Cardiac ventricle fibroblast (primary cell): Measurements from ENCODE around the gene ENO2. TPM values are rescaled to one million over a fixed set of nuclear protein-coding genes. Genes with fewer than 3 reads are reported as not detected.

Experiments
- total RNA-seq: library from RNA; depleted of rRNA; stranded (reverse); fragments of >200 nt; gene quantifications from 2 replicates; pipeline ENCODE4 v1.2.3, GENCODE V29; 2015

The ENO2 gene
- total RNA-seq: 11.4 and 13.7 TPM in 2 replicates

GRCh38 chr12:6914246-6914946 is at the start of gene ENO2:
TSS of gene ENO2 (plus strand) at chr12:6914580. CDS start at chr12:6915833, 1,253 bp downstream.

GRCh38 chr12:6867413-6868210 is 46.8 kb upstream of the ENO2 start, which contains the start of gene TPI1:
TSS of gene TPI1 (plus strand) at chr12:6867531. CDS start at chr12:6867567, 36 bp downstream.

GRCh38 chr12:6873094-6874014 is 41.0 kb upstream of the ENO2 start, which contains the start of gene SPSB2:
TSS of gene SPSB2 (minus strand) at chr12:6873303. CDS start at chr12:6872901, 402 bp downstream.

GRCh38 chr12:6904280-6905276 is 9.8 kb upstream of the ENO2 start, which contains the start of gene LRRC23:
TSS of gene LRRC23 (plus strand) at chr12:6904822. CDS start at chr12:6905634, 812 bp downstream.

GRCh38 chr12:6927379-6928021 is 13.1 kb downstream of the ENO2 start, which contains the start of gene ATN1:
TSS of gene ATN1 (plus strand) at chr12:6927959. CDS start at chr12:6934002, 6,043 bp downstream.

GRCh38 chr12:6943722-6944380 is 29.5 kb downstream of the ENO2 start, which contains the start of the genes C12orf57 and RNU7-1:
TSS of gene C12orf57 (plus strand) at chr12:6944022. CDS start at chr12:6944122, 100 bp downstream.
TSS of gene RNU7-1 (plus strand) at chr12:6943816.

GRCh38 chr12:6950811-6951540 is 36.6 kb downstream of the ENO2 start, which contains the start of gene PTPN6:
TSS of gene PTPN6 (plus strand) at chr12:6951356. CDS start at chr12:6951513, 157 bp downstream.

Other genes starting within 250 kb of the ENO2 start
- 20.0 and 20.5 TPM in 2 replicates for gene ZNF384, start 225.2 kb upstream of the ENO2 start, total RNA-seq
- gene PIANP, start 213.8 kb upstream of the ENO2 start, total RNA-seq: not detected in 2 replicates
- gene COPS7A, start 190.5 kb upstream of the ENO2 start, total RNA-seq: 74.9 and 87.5 TPM in 2 replicates
- 124 and 127 TPM in 2 replicates for gene MLF2, start 161.4 kb upstream of the ENO2 start, total RNA-seq
- gene PTMS, start 148.2 kb upstream of the ENO2 start, total RNA-seq: 203 and 226 TPM in 2 replicates
- gene LAG3, start 142.1 kb upstream of the ENO2 start, total RNA-seq: 0.06 and 0.10 TPM in 2 replicates
- gene CD4, start 125.1 kb upstream of the ENO2 start, total RNA-seq: 0.49 and 0.75 TPM in 2 replicates
- gene GPR162, start 92.8 kb upstream of the ENO2 start, total RNA-seq: 1.0 and 2.2 TPM in 2 replicates
- 66.9 and 86.2 TPM in 2 replicates for gene P3H3, start 86.2 kb upstream of the ENO2 start, total RNA-seq
- 0.20 and 2.4 TPM in 2 replicates for gene GNB3, start 73.7 kb upstream of the ENO2 start, total RNA-seq
- 0.88 and 1.8 TPM in 2 replicates for gene CDCA3, start 63.3 kb upstream of the ENO2 start, total RNA-seq
- gene USP5, start 62.4 kb upstream of the ENO2 start, total RNA-seq: 43.2 and 48.2 TPM in 2 replicates
- gene TPI1, start 47.0 kb upstream of the ENO2 start, total RNA-seq: 800 and 891 TPM in 2 replicates
- 8.2 and 8.3 TPM in 2 replicates for gene SPSB2, start 41.3 kb upstream of the ENO2 start, total RNA-seq
- 7.3 and 16.7 TPM in 2 replicates for gene LRRC23, start 9.8 kb upstream of the ENO2 start, total RNA-seq
- 74.3 and 74.9 TPM in 2 replicates for gene ATN1, start 13.4 kb downstream of the ENO2 start, total RNA-seq
- not detected in 2 replicates for gene RNU7-1, start 29.2 kb downstream of the ENO2 start, total RNA-seq
- 335 and 341 TPM in 2 replicates for gene C12orf57, start 29.4 kb downstream of the ENO2 start, total RNA-seq
- gene PTPN6, start 36.8 kb downstream of the ENO2 start, total RNA-seq: 0.20 TPM in 1 of 2 replicates, not detected in the other
- 189 and 216 TPM in 2 replicates for gene PHB2, start 56.1 kb downstream of the ENO2 start, total RNA-seq
- gene EMG1, start 56.3 kb downstream of the ENO2 start, total RNA-seq: 20.2 and 22.3 TPM in 2 replicates
- gene LPCAT3, start 103.9 kb downstream of the ENO2 start, total RNA-seq: 32.1 and 35.9 TPM in 2 replicates
- 537 and 545 TPM in 2 replicates for gene C1S, start 146.1 kb downstream of the ENO2 start, total RNA-seq
- gene C1R, start 177.9 kb downstream of the ENO2 start, total RNA-seq: 903 and 1,151 TPM in 2 replicates
- gene C1RL, start 194.6 kb downstream of the ENO2 start, total RNA-seq: 96.4 and 105 TPM in 2 replicates
- gene RBP5, start 214.3 kb downstream of the ENO2 start, total RNA-seq: not detected in 2 replicates
- gene CLSTN3, start 215.8 kb downstream of the ENO2 start, total RNA-seq: 8.7 and 13.9 TPM in 2 replicates